HG03439 (cell line): ENCODE data around the gene TECTA.
"Not testable (repeated sequence)": the region's sequence is repeated elsewhere in the genome, so short reads cannot be mapped to it uniquely, and the experiment has no call there.

Experiments used
- ATAC-seq: cut with Tn5 transposase; IDR thresholded peaks from one replicate; pipeline ENCODE4 v1.9.1; 2021; ENCODE audit warnings: mild to moderate bottlenecking, moderate library complexity; ENCODE audit not compliant: unreplicated experiment

TECTA gene

DNA sequence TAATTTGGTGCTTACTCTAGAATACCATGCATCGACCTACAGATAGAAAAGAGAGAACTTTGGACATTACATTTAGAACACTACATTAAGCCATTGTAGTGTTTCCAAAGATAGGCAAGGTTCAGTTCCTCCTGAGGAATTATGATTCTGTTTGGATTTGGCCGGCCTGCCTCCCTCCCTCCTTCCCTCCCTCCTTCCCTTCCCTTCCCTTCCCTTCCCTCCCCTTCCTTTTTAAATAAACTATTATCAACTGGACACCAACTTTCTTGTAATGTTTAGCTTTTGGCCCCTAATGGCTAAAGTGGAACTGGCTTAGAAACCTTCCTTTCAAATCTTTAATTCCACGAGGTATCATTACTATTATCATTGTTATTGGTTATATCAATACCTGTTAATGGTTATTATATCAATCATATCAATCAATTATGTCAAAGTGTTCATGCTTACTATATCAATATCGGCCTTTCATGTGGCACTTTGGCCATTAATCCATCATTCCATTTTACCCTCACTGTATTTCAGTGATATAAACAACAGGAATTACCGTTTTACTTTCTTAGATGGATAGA is 60.4 kb downstream of the TECTA start:
- no peak for ATAC-seq

DNA sequence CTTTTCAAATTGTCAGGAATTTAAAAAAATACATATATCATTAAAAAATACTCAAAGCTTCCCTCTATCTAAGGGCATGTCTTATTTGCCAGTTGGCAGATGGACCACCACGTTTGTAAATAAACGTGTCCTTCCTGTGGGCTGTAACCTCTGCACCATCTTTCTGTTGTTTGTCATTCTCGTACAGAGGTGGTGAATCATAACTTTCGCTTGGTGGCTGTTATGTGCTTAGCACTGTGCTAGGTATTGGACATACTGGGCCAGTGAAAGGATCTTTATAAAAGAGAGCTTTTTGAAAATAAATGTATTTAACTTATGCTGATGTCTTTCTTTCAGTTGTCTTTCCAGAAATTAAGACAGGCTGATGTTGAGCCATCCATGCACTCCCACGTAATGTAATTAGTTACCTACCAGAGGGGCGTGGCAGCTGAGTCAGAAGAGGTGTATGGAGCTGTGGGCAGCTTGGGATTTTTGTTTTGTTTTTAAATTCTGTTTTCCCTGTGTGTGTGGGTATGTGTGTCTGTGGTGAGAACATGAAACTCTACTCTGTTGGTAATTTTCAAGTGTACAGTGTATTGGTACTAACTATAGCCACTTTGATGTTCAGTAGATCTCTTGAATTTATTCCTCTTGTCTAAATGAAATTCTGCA is 62.7 kb downstream of the TECTA start:
- no peak for ATAC-seq

DNA sequence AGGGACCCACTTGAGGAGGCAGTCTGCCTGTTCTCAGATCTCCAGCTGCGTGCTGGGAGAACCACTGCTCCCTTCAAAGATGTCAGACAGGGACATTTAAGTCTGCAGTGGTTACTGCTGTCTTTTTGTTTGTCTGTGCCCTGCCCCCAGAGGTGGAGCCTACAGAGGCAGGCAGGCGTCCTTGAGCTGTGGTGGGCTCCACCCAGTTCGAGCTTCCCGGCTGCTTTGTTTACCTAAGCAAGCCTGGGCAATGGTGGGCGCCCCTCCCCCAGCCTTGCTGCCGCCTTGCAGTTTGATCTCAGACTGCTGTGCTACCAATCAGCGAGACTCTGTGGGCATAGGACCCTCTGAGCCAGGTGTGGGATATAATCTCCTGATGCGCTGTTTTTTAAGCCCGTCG is 76.6 kb downstream of the TECTA start:
- not testable (repeated sequence) for ATAC-seq

DNA sequence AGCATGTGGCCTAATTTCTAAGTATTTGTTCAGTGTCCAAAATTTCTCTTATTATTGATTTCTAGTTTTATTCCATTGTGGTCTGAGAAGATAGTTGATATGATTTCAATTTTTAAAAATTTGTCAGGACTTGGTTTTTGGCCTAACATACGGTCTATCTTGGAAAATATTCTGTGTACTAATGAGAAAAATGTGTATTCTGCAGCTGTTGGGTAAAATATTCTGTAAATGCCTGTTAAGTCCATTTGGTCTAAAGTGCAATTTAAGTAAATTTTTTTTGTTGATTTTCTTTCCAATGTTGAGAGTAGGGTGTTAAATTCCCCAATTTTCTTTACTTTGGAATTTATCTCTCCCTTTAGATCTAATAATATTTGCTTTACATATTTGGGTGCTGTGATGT is 78.3 kb downstream of the TECTA start:
- ATAC-seq = no peak

DNA sequence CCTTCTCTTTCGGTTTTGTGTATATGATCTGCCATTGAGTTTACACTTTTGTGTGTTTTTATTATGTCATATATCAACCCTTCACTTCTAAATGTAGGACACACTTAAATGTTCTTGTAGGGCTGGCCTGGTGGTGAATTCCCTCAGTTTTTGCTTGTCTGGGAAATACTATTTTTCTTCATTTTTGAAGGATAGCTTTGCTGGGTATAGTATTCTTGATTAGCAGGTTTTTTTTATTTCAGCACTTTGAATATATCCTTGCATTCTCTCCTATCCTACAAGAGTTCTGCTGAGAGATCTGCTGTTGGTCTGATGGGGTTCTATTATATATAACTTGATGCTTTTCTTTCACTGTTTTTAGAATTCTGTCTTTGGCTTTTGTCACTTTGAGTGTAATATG is 79.1 kb downstream of the TECTA start:
- no peak for ATAC-seq

DNA sequence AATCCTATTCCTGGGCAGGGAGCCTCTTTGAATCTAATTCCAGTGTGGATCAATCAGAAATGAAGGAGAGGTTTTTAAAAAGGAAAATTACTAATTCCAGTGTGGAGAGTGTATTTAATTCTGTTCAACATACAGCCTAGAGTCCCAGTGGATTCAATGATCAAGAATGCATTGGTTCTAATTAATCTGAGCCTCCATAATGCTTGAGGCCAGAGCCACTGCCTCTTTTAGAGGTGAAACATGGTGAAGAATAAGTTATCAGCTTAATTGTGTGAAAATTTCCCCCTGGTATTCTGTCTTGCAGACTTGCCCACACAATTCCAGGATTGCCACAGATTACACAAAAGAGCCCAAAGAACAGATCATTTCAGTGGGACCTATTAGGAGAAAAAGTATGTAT is 87.7 kb downstream of the TECTA start:
- no peak for ATAC-seq

DNA sequence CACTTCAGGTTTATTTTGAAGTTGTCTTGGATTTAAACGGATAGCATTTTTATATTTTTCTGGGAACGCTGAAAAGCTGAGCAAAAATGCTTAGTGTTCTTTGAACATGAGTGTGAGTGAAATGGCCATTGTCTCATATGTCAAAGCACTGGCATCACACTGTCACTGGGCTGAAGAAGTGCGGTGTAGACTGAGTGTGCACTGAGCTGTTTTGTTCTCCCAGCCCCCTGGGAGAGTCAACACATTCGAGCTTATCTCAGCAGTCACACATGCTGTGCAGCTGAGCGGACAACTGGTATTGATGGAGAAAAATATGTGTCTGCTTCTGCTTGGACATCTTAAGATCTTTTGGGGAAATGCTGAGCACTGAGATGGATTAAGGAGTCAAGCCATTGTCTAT is 90.8 kb downstream of the TECTA start:
- ATAC-seq = no peak

DNA sequence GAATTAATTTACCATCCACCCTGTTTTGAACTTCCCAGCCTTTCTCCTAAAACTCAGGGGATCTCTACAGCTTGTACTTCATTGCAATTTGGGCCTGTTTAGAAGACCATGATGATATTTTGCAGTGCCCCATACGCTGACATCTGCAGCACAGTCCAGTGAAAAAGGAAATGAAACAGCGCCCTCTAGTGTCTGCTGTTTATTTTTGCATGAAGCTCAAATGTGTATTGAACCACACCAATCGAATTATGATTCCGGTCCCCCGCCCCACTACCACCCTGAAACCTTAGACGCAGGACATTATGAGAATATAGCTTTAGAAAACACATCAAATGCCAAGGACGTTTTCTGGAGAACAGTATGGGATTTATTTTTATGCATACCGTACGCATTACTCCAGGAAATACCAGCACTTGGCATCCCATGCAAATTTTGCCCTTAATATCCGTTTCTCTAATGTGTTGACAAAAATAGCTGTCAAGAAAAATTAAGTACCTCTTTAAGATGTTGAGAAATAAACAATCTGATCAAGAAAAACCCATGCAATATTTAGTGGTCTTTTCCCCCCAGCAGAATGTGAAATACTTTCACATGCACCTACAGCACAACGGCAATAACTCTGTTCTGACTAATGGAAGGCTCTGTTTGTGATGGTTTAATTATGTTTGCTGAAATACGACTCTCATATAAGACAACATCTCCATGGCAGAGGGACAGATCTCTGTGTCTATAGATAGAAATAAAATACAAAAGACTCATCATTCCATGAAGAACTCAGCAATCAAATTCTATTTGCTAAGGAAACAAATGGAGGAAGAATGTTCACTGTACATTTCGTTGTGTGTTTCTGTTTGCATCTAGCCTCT is 93.9 kb downstream of the TECTA start:
- ATAC-seq = peak; percentile 69

DNA sequence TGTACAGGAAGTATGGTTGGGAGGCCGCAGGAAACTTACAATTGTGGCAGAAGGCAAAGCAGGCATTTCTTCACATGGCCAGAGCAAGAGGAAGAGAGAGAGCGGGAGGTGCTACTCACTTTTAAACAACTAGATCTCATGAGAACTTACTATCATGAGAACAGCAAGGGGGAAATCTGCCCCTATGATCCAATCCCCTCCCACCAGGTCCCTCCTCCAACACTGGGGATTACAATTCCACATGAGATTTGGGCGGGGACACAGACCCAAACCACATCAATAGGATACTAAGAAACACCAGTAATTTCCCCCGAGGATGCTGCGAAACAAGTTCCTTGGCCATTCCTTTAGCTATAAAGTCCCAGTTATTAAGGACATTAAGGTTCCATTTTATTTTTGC is 97.4 kb downstream of the TECTA start:
- no peak for ATAC-seq

DNA sequence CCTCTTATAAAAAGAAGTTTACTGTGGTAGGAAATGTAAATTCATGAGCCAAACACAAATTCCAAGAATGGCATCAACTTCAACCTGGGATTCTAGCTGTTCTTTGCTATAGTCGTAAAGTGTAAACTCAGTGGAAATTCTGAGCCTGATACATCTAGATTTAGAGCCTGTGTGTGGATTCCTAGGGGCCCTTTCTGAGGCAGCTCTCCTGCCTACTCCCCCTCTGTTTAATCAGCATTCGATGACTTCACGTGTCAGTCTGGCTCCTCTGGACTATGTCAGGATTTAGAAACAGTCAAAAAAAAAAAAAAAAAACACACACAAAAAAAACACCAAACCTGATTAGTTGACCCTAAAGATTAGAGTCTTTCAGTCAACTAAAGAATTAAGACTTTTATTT is 98.5 kb downstream of the TECTA start:
- ATAC-seq = no peak

DNA sequence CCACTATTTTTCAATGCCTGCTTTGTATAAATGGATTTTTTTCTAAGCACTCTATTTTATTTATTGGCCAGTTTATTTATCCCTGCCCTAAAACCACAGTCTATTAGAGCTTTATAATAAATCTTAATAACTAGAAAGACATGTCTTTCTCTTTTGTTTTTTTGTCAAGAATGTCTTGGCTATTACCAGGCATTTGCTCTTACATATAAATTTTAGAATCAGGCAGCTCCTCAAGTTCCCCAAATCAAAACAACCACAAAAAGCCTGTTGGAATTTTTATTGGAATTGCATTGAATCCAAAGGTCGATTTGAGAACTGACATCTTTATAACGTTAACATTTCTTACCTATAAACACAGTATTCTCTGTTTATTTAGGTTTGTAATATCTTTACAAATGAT is 105.8 kb downstream of the TECTA start:
- no peak for ATAC-seq

DNA sequence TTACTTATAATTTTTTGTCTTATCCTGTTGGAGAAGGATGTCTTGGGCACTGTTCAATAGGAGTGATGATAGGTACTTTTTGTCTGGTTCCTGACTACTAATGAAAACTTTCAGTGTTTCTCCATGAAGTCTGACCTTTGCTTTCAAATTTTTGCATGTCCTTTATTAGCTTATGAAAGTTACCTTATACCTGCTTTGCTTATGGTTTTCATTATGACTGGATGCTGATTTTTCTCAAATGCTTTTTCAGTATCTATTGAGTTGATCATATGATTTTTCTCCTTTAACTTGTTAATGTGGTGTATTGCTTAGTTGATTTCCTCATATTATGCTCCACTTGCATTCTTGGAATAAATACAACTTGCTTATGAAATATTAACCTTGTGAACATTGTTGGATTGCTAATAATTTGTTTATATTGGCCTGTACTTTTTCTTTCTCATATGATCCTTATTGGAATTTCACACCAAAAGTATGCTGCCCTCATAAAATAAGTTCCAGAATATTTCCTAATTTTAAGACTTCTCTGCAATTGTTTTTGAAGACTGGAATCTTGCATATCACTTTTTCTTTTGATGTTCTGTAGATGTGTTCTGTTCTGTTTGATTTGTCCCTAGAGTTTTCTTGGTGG is 106.6 kb downstream of the TECTA start:
- ATAC-seq = no peak

DNA sequence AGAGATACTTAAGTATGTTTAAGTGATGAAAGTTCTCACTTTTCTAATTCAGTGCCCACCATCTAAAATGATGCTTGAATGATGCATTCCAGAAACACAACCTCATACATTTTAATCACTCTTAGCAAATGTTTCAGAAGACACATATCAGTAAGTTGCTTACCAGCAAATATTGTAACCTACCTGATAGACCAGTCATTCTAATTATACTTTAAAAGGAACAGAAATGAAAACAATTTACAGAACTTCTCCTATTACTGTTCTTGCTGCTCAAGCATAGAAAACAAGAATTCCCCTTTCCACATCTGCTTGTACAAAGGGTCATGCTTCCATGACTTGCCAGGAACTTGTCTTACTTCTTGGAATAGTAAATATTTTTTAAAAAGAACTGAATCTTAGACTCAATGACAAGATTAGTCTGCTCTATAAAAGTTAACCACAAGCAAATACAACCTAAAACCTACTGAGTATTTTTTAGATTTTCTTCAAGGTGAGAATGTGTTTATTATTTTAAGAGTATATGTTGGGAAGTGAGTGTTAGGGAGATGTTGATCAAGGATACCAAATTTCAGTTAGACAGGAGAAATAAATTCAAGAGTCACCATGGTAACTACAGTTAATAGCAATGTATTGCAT is 109.5 kb downstream of the TECTA start:
- ATAC-seq = no peak

DNA sequence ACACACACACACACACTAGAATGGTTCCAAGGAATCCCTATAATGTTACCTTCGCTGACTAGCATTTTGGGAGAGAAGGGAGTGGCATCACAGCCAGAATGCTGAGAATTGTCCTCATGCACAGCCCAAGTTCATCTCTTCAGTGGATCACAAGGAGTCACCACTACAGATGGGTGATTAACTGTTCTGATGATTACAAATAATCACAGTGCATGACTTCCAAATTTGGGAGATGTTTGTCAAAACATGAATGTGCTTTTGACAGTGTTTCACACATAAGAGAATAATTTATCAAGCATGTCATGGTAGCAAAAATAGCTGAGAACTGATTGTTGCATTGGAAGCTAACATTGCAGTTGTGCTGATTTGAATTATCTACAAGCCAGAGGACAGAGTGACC is 110.6 kb downstream of the TECTA start:
- ATAC-seq = no peak

DNA sequence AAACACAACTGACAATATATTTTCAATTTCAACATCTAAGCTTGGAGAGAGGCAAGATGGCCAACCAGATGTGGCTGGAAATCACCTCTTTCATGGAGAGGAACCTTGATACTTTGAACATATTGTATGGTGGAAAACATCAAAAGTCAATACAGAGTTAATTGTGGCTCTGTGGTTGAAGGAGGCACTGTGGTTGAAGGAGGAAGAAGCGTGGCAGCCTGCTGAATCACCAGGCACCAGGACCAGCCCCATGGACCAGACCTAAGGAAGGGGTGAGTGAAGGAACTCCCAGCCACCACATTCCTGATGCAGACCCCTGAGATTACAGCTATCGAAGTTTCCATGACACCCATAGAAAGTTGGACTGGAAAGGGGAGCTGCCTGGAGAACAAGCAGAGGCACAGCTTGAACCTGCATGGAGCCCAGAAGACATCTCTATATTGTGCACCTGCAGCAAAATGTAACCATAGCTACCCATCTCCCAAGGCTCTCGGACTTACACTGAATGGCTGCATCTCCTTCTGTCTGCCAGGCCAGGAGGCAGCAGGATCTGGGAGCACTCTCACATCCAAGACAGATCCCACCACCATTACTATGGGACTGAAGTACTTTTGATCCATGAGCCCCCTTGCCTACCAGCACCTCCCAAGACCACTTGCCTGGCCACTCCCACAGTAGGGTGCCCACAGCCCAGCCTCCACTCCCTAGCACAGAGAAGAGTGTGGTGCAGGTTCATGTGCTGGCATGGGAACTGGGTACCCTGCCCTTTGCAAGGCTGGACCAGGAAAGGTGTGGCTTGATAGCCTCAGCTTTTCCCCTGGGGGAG is 111.7 kb downstream of the TECTA start:
- ATAC-seq = no peak

DNA sequence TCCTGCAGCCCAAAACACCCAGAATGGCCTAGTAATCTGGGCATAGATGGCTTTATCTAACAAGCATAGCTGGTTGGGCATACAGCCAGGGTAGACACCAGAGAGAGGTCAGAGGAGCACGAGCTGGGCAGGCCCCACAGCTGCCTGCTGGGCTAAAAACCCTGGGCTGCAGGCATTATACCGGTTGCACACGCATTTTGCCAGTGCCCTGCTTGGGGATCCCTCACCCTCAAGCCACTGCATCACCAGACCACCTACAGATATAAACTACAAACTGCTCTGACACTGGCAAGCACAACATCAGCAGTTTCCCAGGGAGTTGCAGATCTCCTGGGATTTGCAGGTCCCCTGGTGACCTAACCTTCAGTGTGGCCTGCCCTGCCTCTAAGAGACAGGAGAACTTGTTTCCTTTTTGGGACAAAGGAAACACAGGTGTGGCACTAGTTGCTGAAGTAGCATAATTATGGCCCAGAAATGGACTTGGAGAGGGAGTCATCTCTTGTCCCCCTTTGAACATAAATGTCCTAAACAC is 112.4 kb downstream of the TECTA start:
- ATAC-seq = no peak

DNA sequence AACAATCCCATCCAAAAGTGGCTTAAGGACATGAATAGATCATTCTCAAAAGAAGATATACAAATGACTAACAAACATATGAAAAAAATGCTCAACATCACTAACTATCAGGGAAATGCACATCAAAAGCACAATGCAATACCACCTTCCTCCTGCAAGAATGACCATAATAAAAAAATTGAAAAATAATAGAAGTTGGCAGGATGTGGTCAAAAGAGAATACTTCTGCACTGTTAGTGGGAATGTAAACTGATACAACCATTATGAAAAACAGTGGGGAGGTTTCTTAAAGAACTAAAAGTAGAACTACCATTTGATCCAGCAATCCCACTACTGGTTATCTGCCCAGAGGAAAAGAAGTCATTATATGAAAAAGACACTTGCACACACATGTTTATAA is 113.8 kb downstream of the TECTA start:
- no peak for ATAC-seq

DNA sequence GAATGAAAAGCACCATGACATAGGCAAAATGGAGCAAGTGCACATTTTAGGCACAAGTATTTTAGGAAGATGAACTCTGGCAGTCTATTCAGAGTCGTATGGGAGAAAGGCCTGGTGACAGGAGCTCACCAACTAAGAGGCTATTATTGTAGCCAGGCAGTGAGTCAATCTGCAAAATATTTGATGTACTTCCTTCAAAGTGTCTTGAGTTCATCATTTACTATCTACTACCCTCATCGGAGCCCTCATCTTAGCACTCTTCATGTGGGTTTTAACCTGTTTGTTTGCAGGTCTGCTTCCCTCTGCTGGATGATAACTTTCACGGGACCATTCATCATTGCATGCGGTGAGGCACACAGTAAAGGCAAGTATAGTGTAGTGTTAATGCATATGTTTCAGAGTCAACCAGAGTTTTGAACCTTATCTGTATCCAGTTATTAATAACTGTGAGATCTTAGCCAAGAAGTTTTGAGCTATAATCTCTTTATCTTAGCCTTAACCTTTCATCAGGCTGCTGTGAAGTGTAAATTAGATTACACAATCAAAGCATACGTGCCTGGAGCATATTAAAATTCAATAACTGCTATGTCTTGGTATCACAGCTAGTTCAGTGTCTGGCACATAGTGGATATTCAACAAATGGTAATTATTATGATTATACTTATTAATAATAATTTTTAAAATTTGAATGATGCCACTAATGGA is 120.6 kb downstream of the TECTA start:
- no peak for ATAC-seq

DNA sequence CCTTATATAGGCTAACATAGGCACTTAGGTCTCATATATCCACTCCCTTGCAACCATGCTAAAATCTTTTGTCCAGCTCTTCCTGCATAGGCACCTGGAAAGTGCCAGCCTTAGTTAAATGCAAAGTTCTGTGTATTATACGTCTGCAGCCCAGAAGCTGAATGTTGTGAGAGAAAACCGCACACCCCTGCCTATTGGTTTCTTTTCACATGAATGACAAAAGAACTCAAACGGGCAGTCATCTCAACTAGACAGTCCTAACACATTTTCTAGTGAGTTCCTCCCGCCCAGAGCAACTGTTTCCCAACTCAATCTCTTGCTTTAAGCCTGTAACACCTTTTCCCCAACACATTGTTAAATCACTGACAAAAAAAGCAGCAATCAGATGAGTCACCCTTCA is 122.1 kb downstream of the TECTA start:
- no peak for ATAC-seq

DNA sequence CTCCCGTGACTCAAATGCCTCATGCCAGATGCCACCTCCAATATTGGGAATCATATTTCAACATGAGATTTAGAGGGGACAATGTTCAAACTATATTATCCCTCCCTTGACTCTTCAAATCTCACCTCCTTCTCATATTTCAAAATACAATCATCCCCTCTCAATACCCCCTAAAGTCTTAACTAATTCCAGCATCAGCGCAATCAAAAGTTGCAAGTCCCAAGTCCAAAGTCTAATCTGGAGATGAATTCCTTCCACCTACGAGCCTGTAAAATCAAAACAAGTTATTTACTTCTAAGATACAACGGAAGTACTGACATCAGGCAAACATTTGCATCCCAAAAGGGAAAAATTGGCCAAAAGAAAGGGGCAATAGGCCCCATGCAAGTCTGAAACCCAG is 124.3 kb downstream of the TECTA start:
- ATAC-seq = no peak
